Mucosa of descending colon (tissue), 3 donors: ENCODE data around the gene CRIP1. TPM values are rescaled to one million over a fixed set of nuclear protein-coding genes. Genes with fewer than 3 reads are reported as not detected.

Experiments used
- ATAC-seq: fragments of 200-7000 bp; cut with Tn5 transposase; one replicate; pipeline ENCODE4 v1.9.1; 2020; ENCODE audit warnings: mild to moderate bottlenecking, moderate library complexity
- DNase-seq, 3 donors: peaks; one replicate each; pipeline ENCODE4 v3.0.0-alpha.2; 2020
- H3K36me3 ChIP-seq: fragments of 200-600 bp; one replicate; pipeline ENCODE4 v1.8.0; 2021; ENCODE audit warnings: low read depth, mild to moderate bottlenecking
- H3K4me1 ChIP-seq: fragments of 200-600 bp; one replicate; pipeline ENCODE4 v1.8.0; 2021; ENCODE audit warnings: low read depth, mild to moderate bottlenecking
- H3K4me3 ChIP-seq: fragments of 200-600 bp; one replicate; pipeline ENCODE4 v1.8.0; 2021; ENCODE audit warnings: mild to moderate bottlenecking
- H3K9me3 ChIP-seq: fragments of 200-600 bp; one replicate; pipeline ENCODE4 v1.8.0; 2021; ENCODE audit warnings: mild to moderate bottlenecking
- intact Hi-C, 2 donors: fragments of 100-400 bp; cut with DNase I in 1 of 2; cut with micrococcal nuclease in 1 of 2; formaldehyde crosslinking; loops; one replicate each; pipeline versions ENCODE4 v1.11.0 to v1.11.1; 2022; cut with DNase I, micrococcal nuclease
- total RNA-seq, 3 donors: library from RNA; stranded (reverse); fragmentation: NEBNext Ultra II Directional in 2 of 3; extraction: Animal tissue kit (Norgen Biotek cat#: 25700) in 2 of 3; gene quantifications; one replicate each; pipeline versions ENCODE4 v1.2.1 to v1.2.4, GENCODE V29; 2021 to 2023
- TF ChIP-seq, protein P1 (sequence below): fragments of 200-600 bp; IDR thresholded peaks from one replicate; pipeline ENCODE4 v1.8.0; 2022; ENCODE audit warnings: antibody characterized with exemption, mild to moderate bottlenecking
- donor health status: DM: no; HTN: no; CAD: no; lungs with moderate emphysema.
- donor health status: DM: no; HTN: no; CAD: no.
- donor health status: DM: no; HTN: yes; CAD: no.

The CRIP1 gene
- total RNA-seq, 3 donors from 2014 or later, result 41.3 to 144 (median 142) TPM

- TF ChIP-seq, protein P1, sequence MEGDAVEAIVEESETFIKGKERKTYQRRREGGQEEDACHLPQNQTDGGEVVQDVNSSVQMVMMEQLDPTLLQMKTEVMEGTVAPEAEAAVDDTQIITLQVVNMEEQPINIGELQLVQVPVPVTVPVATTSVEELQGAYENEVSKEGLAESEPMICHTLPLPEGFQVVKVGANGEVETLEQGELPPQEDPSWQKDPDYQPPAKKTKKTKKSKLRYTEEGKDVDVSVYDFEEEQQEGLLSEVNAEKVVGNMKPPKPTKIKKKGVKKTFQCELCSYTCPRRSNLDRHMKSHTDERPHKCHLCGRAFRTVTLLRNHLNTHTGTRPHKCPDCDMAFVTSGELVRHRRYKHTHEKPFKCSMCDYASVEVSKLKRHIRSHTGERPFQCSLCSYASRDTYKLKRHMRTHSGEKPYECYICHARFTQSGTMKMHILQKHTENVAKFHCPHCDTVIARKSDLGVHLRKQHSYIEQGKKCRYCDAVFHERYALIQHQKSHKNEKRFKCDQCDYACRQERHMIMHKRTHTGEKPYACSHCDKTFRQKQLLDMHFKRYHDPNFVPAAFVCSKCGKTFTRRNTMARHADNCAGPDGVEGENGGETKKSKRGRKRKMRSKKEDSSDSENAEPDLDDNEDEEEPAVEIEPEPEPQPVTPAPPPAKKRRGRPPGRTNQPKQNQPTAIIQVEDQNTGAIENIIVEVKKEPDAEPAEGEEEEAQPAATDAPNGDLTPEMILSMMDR, result no peak
- intact Hi-C loops, result no loop called here
- ATAC-seq, result no peak
Measured at GRCh38 chr14:105495990-105496830, 9.5 kb downstream of the CRIP1 start.

GRCh38 chr14:105496831-105497591 is 10.3 kb downstream of the CRIP1 start:
- Histone ChIP-seq H3K36me3 (no peaks in the 10 kb centered on the region), H3K4me1 (no peaks in the 10 kb centered on the region), H3K9me3 (no peaks in the 10 kb centered on the region), H3K4me3 (no peak overlapping the region)
- ATAC-seq (no peak), DNase-seq (peak in 1 of 3 donors; percentile 40)
- TF ChIP-seq, protein P1, result no peak
- intact Hi-C loops, result no loop called here

More at GRCh38 chr14:105495990-105496830, 9.5 kb downstream of the CRIP1 start:
- Histone ChIP-seq H3K36me3 (no peaks in the 10 kb centered on the region), H3K9me3 (no peaks in the 10 kb centered on the region), H3K4me1 (no peaks in the 10 kb centered on the region), H3K4me3 (no peak overlapping the region)
- DNase-seq, result peak in 1 of 3 donors; percentile 40

DNA sequence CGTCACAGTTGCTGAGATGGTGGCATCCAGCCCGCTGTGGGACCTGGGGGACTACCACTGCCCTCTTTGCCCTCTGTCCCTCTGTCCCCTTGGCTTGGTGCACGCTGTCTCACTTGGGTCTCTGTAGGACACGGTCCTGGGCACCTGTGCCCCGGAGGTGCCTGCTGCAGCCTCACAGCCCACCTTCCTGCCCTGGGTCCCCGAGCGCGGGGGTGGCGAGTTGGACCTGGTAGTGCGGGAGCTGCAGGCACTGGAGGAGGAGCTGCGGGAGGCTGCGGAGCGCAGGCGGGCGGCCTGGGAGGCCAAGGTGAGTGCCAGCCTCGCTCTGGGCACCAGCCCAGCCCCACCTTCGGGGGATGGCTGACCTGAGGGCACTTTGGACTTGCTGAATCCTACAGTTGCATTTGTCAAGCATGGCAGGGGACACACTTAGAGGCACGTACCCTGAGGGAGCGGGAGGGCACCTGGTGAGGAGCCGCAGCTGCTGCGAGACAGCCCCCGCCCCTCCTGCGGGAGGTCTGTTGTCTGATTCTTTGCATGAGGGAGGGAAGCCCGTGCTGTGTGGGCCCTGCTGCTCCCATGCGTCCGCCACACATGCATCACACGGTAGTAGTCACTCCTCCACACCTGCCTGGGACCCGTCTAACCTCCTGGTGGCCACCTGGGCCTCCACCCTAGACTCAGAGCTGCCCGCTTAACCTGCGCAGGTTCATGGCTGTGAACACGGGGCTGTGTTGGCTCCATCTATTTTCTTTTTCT is 11.2 kb downstream of the CRIP1 start:
- Histone ChIP-seq H3K4me3 (no peak overlapping the region), H3K36me3 (no peaks in the 10 kb centered on the region), H3K9me3 (no peaks in the 10 kb centered on the region), H3K4me1 (no peaks in the 10 kb centered on the region)
- ATAC-seq (no peak), DNase-seq (peak in 2 of 3 donors; percentile 20 to 42)
- intact Hi-C loops, result no loop called here
- TF ChIP-seq, protein P1, result no peak

DNA sequence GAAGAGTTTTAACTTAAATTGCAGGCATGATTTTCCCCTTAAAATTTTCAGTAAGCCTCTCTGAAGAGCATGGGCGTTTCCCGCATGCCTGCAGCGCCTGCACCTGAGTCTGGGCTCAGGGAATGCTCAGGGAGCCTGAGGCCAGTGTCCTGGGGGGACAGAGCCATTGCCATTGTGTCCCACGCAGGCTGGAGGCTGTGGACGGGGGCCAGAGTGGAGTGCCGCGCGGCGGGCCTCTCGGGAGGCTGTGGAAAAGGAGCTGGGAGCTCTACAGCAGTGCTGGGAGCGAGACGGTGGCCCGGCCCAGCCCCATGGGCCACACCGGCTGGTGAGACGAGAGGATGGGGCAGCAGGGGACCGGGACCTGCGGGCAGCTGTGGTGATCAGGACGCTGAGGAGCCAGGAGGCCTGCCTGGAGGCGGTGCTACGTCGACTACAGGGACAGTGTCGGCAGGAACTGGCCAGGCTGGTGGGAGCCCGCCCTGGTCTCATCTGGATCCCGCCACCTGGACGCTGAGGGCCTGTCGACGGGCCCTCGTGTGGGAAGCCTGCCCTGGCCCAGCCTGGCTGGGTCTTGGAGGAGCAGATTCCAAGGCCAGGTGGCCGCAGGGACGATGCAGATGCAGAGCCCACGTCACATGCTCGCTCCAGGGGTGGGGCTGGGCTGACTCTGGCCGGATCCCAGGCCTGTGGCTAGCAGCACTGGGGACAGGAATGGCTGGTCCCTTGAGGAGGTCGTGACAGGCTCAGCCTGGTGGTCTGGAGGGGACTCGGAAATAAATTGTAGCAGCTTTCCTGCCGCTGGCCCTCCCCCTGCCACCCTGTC is 12.0 kb downstream of the CRIP1 start:
- no peak for ATAC-seq

More for the DNA sequence above, 12.0 kb downstream of the CRIP1 start:
- TF ChIP-seq, protein P1, result no peak
- intact Hi-C loops, result no loop called here
- DNase-seq, result peak in 2 of 3 donors; percentile 20 to 49
- H3K36me3 ChIP-seq, result no peaks in the 10 kb centered on the region
- no peaks in the 10 kb centered on the region for H3K4me1 ChIP-seq
- no peak overlapping the region for H3K4me3 ChIP-seq
- H3K9me3 ChIP-seq, result no peaks in the 10 kb centered on the region
